Stimulated activated CD8-positive, alpha-beta memory T cell treated with anti-CD3 and anti-CD28 coated beads, Interleukin-12 subunit alpha, Interleukin-12 subunit beta, amount 100 ng/mL, for 1 hour (primary cell): ENCODE data around the gene PCGF1.

ENCODE experiments used
- DNase-seq: peaks from one replicate; pipeline ENCODE4 v3.0.0-alpha.2; 2020; ENCODE audit warnings: low read depth

Gene PCGF1

GRCh38 chr2:74536166-74536950 lies 28.9 kb upstream of the PCGF1 start:
- no peak for DNase-seq

- DNase-seq, result no peak
Measured at GRCh38 chr2:74535440-74535965, 28.0 kb upstream of the PCGF1 start.

- no peak for DNase-seq
Measured at GRCh38 chr2:74534411-74534810, 26.9 kb upstream of the PCGF1 start.

GRCh38 chr2:74533464-74533863 lies 26.0 kb upstream of the PCGF1 start:
- DNase-seq, result no peak

GRCh38 chr2:74532222-74532621 lies 24.7 kb upstream of the PCGF1 start:
- no peak for DNase-seq

- DNase-seq, result no peak
Measured at GRCh38 chr2:74531666-74532065, 24.2 kb upstream of the PCGF1 start.

GRCh38 chr2:74530239-74531187 lies 23.0 kb upstream of the PCGF1 start:
- no peak for DNase-seq

- DNase-seq, result peak; percentile 70
Measured at GRCh38 chr2:74529357-74530238, 22.1 kb upstream of the PCGF1 start, which contains the start of the genes AUP1 and HTRA2. AUP1 (minus strand) TSS chr2:74529706; CDS start chr2:74529629, 77 bp downstream. HTRA2 (plus strand) TSS chr2:74529933; CDS start chr2:74530007, 74 bp downstream.

- no peak for DNase-seq
Measured at GRCh38 chr2:74528600-74529356, 21.3 kb upstream of the PCGF1 start.

GRCh38 chr2:74527741-74528140 lies 20.2 kb upstream of the PCGF1 start:
- no peak for DNase-seq

- DNase-seq, result no peak
Measured at GRCh38 chr2:74526649-74527230, 19.2 kb upstream of the PCGF1 start.

- no peak for DNase-seq
Measured at GRCh38 chr2:74525717-74526648, 18.5 kb upstream of the PCGF1 start, which contains the start of gene DQX1. DQX1 (minus strand) TSS chr2:74526231; CDS start chr2:74525729, 502 bp downstream.

- DNase-seq, result no peak
Measured at GRCh38 chr2:74524955-74525716, 17.6 kb upstream of the PCGF1 start.

GRCh38 chr2:74524005-74524404 lies 16.5 kb upstream of the PCGF1 start:
- DNase-seq, result no peak

- DNase-seq, result no peak
Measured at GRCh38 chr2:74522516-74522915, 15.0 kb upstream of the PCGF1 start.

GRCh38 chr2:74516650-74517049 lies 9.2 kb upstream of the PCGF1 start:
- DNase-seq, result no peak

GRCh38 chr2:74515981-74516633 lies 8.6 kb upstream of the PCGF1 start:
- peak; percentile 50 for DNase-seq
